Measurements from ENCODE around the gene ACADVL. TPM values are rescaled to one million over a fixed set of nuclear protein-coding genes. Genes with fewer than 3 reads are reported as not detected.

The ACADVL gene
- total RNA-seq, 1 experiment from 2014 or later, result 305 TPM

- POLR2A ChIA-PET, result no interaction called here
Observed at GRCh38 chr17:7215136-7215638, 4.6 kb upstream of the ACADVL start.

GRCh38 chr17:7215652-7216180, 4.0 kb upstream of the ACADVL start:
- POLR2A ChIA-PET, result interaction anchor here (0.6 kb wide), 1 partner anchor 89 kb away, joined by 25 read pairs; no protein-coding TSS in a partner anchor

More at GRCh38 chr17:7215136-7215638, 4.6 kb upstream of the ACADVL start:
- TF ChIP-seq SIN3A (IDR thresholded peaks at IDR 0.05; ENCODE audit: borderline replicate concordance, insufficient read depth, low read depth, low read length) (no peak), POLR2AphosphoS5 (IDR thresholded peaks at IDR 0.05; ENCODE audit: low read depth, low read length) (no peak), CTCF (IDR thresholded peaks at IDR 0.05) (peak; percentile 16), REST (IDR thresholded peaks at IDR 0.05; ENCODE audit: insufficient read depth in 1 of 2, low read depth in 2 of 2, low read length in 1 of 2) (no peak), TCF7L2 (IDR thresholded peaks at IDR 0.05; ENCODE audit: low read depth, low read length) (no peak)
- H3K36me3 ChIP-seq (ENCODE audit: control insufficient read depth, insufficient read depth, low read length), result no peaks in the 10 kb centered on the region; the same call in 1 of the 2 replicates
- peak overlapping the region; percentile 71 for H3K27ac ChIP-seq (ENCODE audit: low read length)
- H3K27me3 ChIP-seq (ENCODE audit: control insufficient read depth, insufficient read depth, low read length), result no peaks in the 10 kb centered on the region
- no peaks in the 10 kb centered on the region for H3K9me3 ChIP-seq (ENCODE audit: control insufficient read depth, insufficient read depth, low read depth, low read length)
- peak overlapping the region; percentile 47 to 70 for H3K4me3 ChIP-seq (ENCODE audit: low read depth in 2 of 2, low read length in 2 of 2)
- ATAC-seq (peak; percentile 11; the same call in 1 of the 2 replicates), DNase-seq (ENCODE audit: low read depth, low spot score) (no peak)
- in situ Hi-C loops (cut with HindIII; ENCODE audit: low pct_unique_long_range_greater_than_20kb, low sequenced_read_pairs) (no loop called here), intact Hi-C loops (cut with micrococcal nuclease; ENCODE audit: unreplicated experiment) (no loop called here)
- CTCF ChIA-PET, result interaction anchor here (0.5 kb wide), 1 partner anchor 38 kb away, joined by 3 read pairs; no protein-coding TSS in a partner anchor
- peaks cover 29% of the 10 kb centered on the region for H3K4me1 ChIP-seq (ENCODE audit: control insufficient read depth, insufficient read depth, low read length)
- BruUV-seq (replicated peaks), result no TSS peak

More at GRCh38 chr17:7215652-7216180, 4.0 kb upstream of the ACADVL start:
- Histone ChIP-seq H3K27ac (ENCODE audit: low read length) (peak overlapping the region; percentile 73), H3K4me3 (ENCODE audit: low read depth in 2 of 2, low read length in 2 of 2) (peak overlapping the region; percentile 53 to 70), H3K4me1 (ENCODE audit: control insufficient read depth, insufficient read depth, low read length) (peaks cover 29% of the 10 kb centered on the region), H3K36me3 (ENCODE audit: control insufficient read depth, insufficient read depth, low read length) (peaks cover 5% of the 10 kb centered on the region; the same call in 1 of the 2 replicates), H3K9me3 (ENCODE audit: control insufficient read depth, insufficient read depth, low read depth, low read length) (no peaks in the 10 kb centered on the region), H3K27me3 (ENCODE audit: control insufficient read depth, insufficient read depth, low read length) (no peaks in the 10 kb centered on the region)
- no TSS peak for BruUV-seq (replicated peaks)
- no peak for DNase-seq (ENCODE audit: low read depth, low spot score)
- TF ChIP-seq REST (IDR thresholded peaks at IDR 0.05; ENCODE audit: insufficient read depth in 1 of 2, low read depth in 2 of 2, low read length in 1 of 2) (no peak), POLR2AphosphoS5 (IDR thresholded peaks at IDR 0.05; ENCODE audit: low read depth, low read length) (no peak), CTCF (IDR thresholded peaks at IDR 0.05) (no peak), SIN3A (IDR thresholded peaks at IDR 0.05; ENCODE audit: borderline replicate concordance, insufficient read depth, low read depth, low read length) (no peak), TCF7L2 (IDR thresholded peaks at IDR 0.05; ENCODE audit: low read depth, low read length) (no peak)
- no peak for ATAC-seq
- in situ Hi-C loops (cut with HindIII; ENCODE audit: low pct_unique_long_range_greater_than_20kb, low sequenced_read_pairs), result no loop called here
- CTCF ChIA-PET, result interaction anchor here (0.5 to 0.6 kb wide), 3 partner anchors 38 to 169 kb away, joined by 3 to 12 read pairs (median 10); no protein-coding TSS in a partner anchor
- intact Hi-C loops (cut with micrococcal nuclease; ENCODE audit: unreplicated experiment), result no loop called here
